HL-60 (cell line): ENCODE data around the gene NFIA.

Source experiments
- GABPA ChIP-seq: IDR thresholded peaks from 2 replicates; pipeline ENCODE4 v1.6.1; 2012; ENCODE audit warnings: low read depth
- TF ChIP-seq, protein P1 (sequence below): IDR thresholded peaks from one replicate; pipeline ENCODE4 v1.5.1; 2011; ENCODE audit warnings: low read length, control low read depth, inconsistent platforms; ENCODE audit not compliant: insufficient read depth

DNA sequence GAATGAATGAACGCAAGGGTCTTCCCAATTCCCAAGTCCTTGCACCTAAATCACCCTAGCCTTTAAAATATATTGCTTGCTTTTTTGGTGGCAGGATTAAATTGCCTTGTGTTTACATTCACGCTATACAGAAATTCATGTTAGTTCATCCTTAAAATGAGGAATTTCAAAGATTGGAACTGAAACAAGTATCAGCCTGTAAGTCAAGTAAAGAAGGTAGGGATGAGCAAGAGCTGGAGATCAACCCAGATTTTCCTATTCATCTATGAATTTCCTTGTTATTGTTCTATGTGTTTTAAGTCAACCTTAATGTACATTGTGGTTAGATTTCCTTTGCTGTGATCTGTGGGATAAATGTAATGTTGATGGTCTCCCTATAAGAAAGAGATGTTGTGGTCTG, 248.2 kb downstream of the NFIA start:
- TF ChIP-seq, protein P1, sequence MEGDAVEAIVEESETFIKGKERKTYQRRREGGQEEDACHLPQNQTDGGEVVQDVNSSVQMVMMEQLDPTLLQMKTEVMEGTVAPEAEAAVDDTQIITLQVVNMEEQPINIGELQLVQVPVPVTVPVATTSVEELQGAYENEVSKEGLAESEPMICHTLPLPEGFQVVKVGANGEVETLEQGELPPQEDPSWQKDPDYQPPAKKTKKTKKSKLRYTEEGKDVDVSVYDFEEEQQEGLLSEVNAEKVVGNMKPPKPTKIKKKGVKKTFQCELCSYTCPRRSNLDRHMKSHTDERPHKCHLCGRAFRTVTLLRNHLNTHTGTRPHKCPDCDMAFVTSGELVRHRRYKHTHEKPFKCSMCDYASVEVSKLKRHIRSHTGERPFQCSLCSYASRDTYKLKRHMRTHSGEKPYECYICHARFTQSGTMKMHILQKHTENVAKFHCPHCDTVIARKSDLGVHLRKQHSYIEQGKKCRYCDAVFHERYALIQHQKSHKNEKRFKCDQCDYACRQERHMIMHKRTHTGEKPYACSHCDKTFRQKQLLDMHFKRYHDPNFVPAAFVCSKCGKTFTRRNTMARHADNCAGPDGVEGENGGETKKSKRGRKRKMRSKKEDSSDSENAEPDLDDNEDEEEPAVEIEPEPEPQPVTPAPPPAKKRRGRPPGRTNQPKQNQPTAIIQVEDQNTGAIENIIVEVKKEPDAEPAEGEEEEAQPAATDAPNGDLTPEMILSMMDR: no peak
- no peak for TF ChIP-seq GABPA
